ENCODE data around the gene RAB44. TPM values are rescaled to one million over a fixed set of nuclear protein-coding genes. Genes with fewer than 3 reads are reported as not detected.
"Not testable (repeated sequence)": the region's sequence is repeated elsewhere in the genome, so short reads cannot be mapped to it uniquely, and the experiment has no call there.

Gene RAB44
- total and polyA plus RNA-seq, 3 donors from 2014 or later, result 0.09 to 0.56 (median 0.24) TPM

DNA sequence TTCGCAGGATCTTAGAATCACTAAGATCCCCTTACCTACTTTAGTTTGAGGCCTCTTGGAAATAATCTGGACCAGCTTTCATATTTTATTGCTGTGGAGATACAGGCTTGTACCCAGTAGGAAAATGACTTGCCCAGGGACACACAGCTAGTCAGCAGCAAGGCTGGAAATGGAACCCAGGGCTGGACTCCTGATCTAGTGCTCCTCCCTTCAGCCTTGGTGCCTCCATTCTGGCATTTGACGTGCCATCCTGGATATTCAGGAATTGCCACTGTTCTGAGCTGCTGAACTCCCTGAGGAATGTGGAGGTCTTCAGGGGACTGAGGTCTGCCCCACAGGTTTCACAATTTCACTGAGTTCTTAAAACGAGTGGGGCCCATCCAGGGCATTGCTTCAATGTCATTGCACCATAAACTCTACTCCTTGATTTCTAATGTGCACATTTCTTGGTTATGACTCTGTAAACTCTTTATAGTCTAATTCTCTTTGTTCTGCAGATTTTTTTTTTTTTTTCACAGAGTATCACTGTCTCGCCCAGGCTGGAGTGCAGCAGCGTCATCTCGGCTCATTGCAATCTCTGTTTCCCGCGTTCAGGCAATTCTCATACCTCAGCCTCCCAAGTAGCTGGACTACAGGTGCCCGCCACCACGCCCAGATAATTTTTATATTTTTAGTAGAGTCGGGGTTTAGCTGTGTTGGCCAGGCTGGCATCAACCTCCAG lies 45.8 kb upstream of the RAB44 start:
- Histone ChIP-seq H3K27me3 (no peaks in the 10 kb centered on the region), H3K4me3 (no peak overlapping the region), H3K27ac (no peak overlapping the region), H3K4me1 (peaks cover 7% of the 10 kb centered on the region), H3K36me3 (ENCODE audit: low read depth, missing control alignments) (no peaks in the 10 kb centered on the region), H3K9me3 (no peaks in the 10 kb centered on the region)
- WGBS, 2 donors, result 93 to 95% methylated on average over 10 to 11 of the region's 11 CpGs
- no peak for DNase-seq
- TF ChIP-seq POLR2A (IDR thresholded peaks at IDR 0.05), result no peak
- TF ChIP-seq, protein P1, sequence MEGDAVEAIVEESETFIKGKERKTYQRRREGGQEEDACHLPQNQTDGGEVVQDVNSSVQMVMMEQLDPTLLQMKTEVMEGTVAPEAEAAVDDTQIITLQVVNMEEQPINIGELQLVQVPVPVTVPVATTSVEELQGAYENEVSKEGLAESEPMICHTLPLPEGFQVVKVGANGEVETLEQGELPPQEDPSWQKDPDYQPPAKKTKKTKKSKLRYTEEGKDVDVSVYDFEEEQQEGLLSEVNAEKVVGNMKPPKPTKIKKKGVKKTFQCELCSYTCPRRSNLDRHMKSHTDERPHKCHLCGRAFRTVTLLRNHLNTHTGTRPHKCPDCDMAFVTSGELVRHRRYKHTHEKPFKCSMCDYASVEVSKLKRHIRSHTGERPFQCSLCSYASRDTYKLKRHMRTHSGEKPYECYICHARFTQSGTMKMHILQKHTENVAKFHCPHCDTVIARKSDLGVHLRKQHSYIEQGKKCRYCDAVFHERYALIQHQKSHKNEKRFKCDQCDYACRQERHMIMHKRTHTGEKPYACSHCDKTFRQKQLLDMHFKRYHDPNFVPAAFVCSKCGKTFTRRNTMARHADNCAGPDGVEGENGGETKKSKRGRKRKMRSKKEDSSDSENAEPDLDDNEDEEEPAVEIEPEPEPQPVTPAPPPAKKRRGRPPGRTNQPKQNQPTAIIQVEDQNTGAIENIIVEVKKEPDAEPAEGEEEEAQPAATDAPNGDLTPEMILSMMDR (IDR thresholded peaks at IDR 0.05), result no peak
- intact Hi-C loops (cut with DNase I; ENCODE audit: low total_unique reads), result no loop called here

DNA sequence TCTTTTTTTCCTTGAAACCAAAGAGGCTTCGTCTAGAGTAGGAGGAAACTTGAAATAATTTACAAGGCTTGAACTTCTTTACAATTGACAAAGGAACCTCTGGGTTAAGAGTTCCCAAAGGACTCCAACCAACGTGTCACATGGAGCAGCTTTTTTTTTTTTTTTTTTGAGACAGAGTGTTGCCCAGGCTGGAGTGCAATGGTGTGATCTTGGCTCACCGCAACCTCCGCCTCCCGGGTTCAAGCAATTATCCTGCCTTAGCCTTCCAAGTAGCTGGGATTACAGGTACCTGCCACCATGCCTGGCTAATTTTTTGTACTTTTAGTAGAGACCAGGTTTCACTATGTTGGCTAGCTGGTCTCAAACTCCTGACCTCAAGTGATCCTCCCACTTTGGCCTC lies 43.2 kb upstream of the RAB44 start:
- H3K9me3 ChIP-seq; H3K27me3 ChIP-seq; DNase-seq; intact Hi-C loops (cut with DNase I; ENCODE audit: low total_unique reads); H3K4me3 ChIP-seq; H3K36me3 ChIP-seq (ENCODE audit: low read depth, missing control alignments); H3K27ac ChIP-seq; H3K4me1 ChIP-seq: not testable (repeated sequence)
- WGBS, 2 donors, result 87 to 89% methylated on average over 5 of the region's 5 CpGs

DNA sequence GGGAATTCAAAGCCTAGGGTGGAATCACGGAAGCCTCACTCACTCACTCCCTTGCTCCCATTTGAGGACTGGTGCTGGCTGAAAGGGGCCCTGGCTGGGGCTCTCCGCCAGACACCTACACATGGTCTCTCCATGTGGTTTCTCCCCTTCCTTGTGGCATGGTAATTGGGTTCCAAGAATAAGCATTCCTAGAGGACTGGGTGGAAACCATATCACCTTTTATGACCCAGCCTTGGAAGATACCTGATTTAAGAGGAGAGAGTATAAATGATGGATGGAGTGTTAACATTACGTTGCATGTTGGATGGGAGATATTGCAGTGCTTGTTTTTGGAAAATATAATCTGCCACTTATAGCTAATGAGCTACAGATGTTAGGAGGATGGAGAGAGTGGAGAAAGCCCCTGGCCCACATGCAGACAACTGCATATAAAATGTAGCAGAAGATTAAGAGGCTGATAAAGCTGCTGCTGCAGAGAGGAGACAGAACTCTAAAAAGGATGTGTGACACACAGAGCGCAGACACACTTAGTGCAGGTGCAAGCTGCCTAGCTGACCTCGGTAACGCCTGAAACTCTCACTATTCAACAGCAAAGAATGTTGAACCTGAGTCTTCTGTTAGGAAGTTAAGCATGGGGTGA lies 42.4 kb upstream of the RAB44 start:
- DNase-seq, result no peak
- Histone ChIP-seq H3K4me3 (no peak overlapping the region), H3K4me1 (peaks cover 7% of the 10 kb centered on the region), H3K9me3 (no peaks in the 10 kb centered on the region), H3K27ac (no peak overlapping the region), H3K27me3 (no peaks in the 10 kb centered on the region), H3K36me3 (ENCODE audit: low read depth, missing control alignments) (no peaks in the 10 kb centered on the region)
- TF ChIP-seq POLR2A (IDR thresholded peaks at IDR 0.05), result no peak
- TF ChIP-seq, protein P1 (IDR thresholded peaks at IDR 0.05), result no peak
- 84 to 92% methylated on average over 6 of the region's 6 CpGs for WGBS, 2 donors
- intact Hi-C loops (cut with DNase I; ENCODE audit: low total_unique reads), result no loop called here

DNA sequence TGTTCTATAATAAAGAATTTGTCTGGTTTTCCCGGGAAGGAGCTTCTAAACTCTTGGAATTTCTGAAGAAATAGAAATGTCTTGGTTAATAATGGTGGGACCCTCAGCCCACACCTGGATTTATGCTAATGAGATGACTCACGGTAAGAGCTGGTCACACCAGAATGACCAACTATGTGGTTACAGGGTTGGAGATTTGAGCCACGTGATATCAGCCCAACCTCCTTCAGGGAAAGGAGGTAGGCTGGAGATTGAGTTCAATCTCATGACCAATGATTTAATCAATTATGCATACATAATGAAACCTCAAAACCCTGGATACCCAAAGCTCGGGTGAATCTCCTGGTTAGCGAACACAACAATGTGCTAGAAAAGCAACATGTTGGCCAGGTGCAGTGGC lies 41.2 kb upstream of the RAB44 start:
- TF ChIP-seq, protein P1 (IDR thresholded peaks at IDR 0.05), result no peak
- TF ChIP-seq POLR2A (IDR thresholded peaks at IDR 0.05), result no peak
- 74 to 94% methylated on average over 5 of the region's 5 CpGs for WGBS, 2 donors
- no peak for DNase-seq
- H3K27me3 ChIP-seq, result no peaks in the 10 kb centered on the region
- H3K4me3 ChIP-seq, result no peak overlapping the region
- no peak overlapping the region for H3K27ac ChIP-seq
- intact Hi-C loops (cut with DNase I; ENCODE audit: low total_unique reads), result no loop called here
- no peaks in the 10 kb centered on the region for H3K36me3 ChIP-seq (ENCODE audit: low read depth, missing control alignments)
- H3K4me1 ChIP-seq, result peaks cover 5% of the 10 kb centered on the region
- H3K9me3 ChIP-seq, result no peaks in the 10 kb centered on the region

DNA sequence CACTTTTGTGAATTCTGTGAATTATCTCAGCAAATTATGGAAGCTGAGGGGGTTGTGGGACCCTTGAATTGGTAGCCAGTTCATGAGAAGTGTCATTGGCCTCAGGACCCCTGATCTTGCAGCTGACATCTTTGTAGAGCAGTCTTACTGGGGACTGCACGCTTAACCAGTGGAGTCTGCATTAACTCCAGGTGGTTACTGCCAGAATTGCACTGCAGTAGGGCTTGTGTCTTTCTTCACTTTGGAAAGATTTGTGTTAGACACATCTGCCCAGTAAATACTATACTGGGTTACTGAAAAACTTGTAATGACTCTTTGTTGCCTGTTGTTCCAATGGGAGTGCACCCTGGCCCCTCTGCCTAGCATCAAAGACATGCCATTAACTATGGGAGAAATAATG lies 40.4 kb upstream of the RAB44 start:
- H3K4me1 ChIP-seq, result peaks cover 5% of the 10 kb centered on the region
- no peak overlapping the region for H3K27ac ChIP-seq
- no peaks in the 10 kb centered on the region for H3K36me3 ChIP-seq (ENCODE audit: low read depth, missing control alignments)
- DNase-seq, result no peak
- 95 to 100% methylated on average over 1 of the region's 1 CpG for WGBS, 2 donors
- no peaks in the 10 kb centered on the region for H3K27me3 ChIP-seq
- intact Hi-C loops (cut with DNase I; ENCODE audit: low total_unique reads), result no loop called here
- TF ChIP-seq, protein P1 (IDR thresholded peaks at IDR 0.05), result no peak
- no peak for TF ChIP-seq POLR2A (IDR thresholded peaks at IDR 0.05)
- H3K9me3 ChIP-seq, result no peaks in the 10 kb centered on the region
- no peak overlapping the region for H3K4me3 ChIP-seq

Measured in testis (tissue), 3 donors.